A673 (cell line): ENCODE data around the gene SNX13. TPM values are rescaled to one million over a fixed set of nuclear protein-coding genes. Genes with fewer than 3 reads are reported as not detected.

Experiments used
- BruUV-seq: library from RNA; stranded (reverse); fragments of 400-500 nt; replicated peaks from 2 replicates; lab custom pipeline; 2021; lab: Mats Ljungman, UMichigan
- CTCF ChIA-PET: fragments of 300-600 bp; sonication (Branson Sonifier 250); formaldehyde crosslinking; loops from one replicate; lab custom pipeline; 2022; ENCODE audit warnings: antibody characterized with exemption; lab: Charles Lee
- POLR2A ChIA-PET: fragments of 300-600 bp; sonication (Branson Sonifier 250); formaldehyde crosslinking; loops from one replicate; lab custom pipeline; 2022; ENCODE audit warnings: antibody characterized with exemption; ENCODE audit not compliant: low non-redundant PET; lab: Charles Lee
- DNase-seq: peaks from one replicate; pipeline ENCODE4 v3.0.0-alpha.2; 2015; ENCODE audit warnings: low spot score
- H3K27ac ChIP-seq: fragments of 200-600 bp; sonication (generic); 2 replicates; pipeline ENCODE4 v1.5.1; 2016; ENCODE audit warnings: mixed run types, low read depth, mild to moderate bottlenecking, mixed read lengths, antibody characterized with exemption, low read length; ENCODE audit not compliant: poor library complexity, severe bottlenecking
- H3K27me3 ChIP-seq: fragments of 200-600 bp; sonication (generic); replicated peaks from 2 replicates; pipeline ENCODE4 v1.6.1; 2017; ENCODE audit warnings: mixed run types, low read depth, mild to moderate bottlenecking, mixed read lengths, antibody characterized with exemption, low read length; ENCODE audit not compliant: insufficient read depth, poor library complexity
- H3K36me3 ChIP-seq: fragments of 200-600 bp; sonication (generic); 2 replicates; pipeline ENCODE4 v1.6.1; 2016; ENCODE audit warnings: mixed run types, mild to moderate bottlenecking, mixed read lengths, antibody characterized with exemption, low read length; ENCODE audit not compliant: insufficient read depth, poor library complexity, severe bottlenecking
- H3K4me1 ChIP-seq: fragments of 200-600 bp; sonication (generic); 2 replicates; pipeline ENCODE4 v1.6.1; 2017; ENCODE audit warnings: mixed run types, mild to moderate bottlenecking, mixed read lengths, antibody characterized with exemption, low read length; ENCODE audit not compliant: insufficient read depth, poor library complexity, severe bottlenecking
- H3K4me3 ChIP-seq: fragments of 200-600 bp; sonication (generic); 2 replicates; pipeline ENCODE4 v1.5.1; 2016; ENCODE audit warnings: low read depth, mixed run types, mild to moderate bottlenecking, mixed read lengths, low read length; ENCODE audit not compliant: poor library complexity, severe bottlenecking
- H3K9me3 ChIP-seq: fragments of 200-600 bp; sonication (generic); 2 replicates; pipeline ENCODE4 v1.6.1; 2016; ENCODE audit warnings: mixed run types, low read depth, mild to moderate bottlenecking, mixed read lengths, antibody characterized with exemption, low read length; ENCODE audit not compliant: poor library complexity, severe bottlenecking
- CTCF ChIP-seq: fragments of 300-800, 200-600 bp; sonication (generic); conservative IDR thresholded peaks from 2 replicates; pipeline ENCODE4 v1.5.1; 2017; ENCODE audit warnings: low read depth, mild to moderate bottlenecking, antibody characterized with exemption, low read length, moderate library complexity, mixed read lengths
- EZH2 ChIP-seq: fragments of 200-600 bp; sonication (generic); IDR thresholded peaks from 2 replicates; pipeline ENCODE4 v1.6.1; 2017; ENCODE audit warnings: borderline replicate concordance, low read depth, mild to moderate bottlenecking, mixed read lengths, antibody characterized with exemption, low read length; ENCODE audit not compliant: poor library complexity, severe bottlenecking
- intact Hi-C: fragments of 100-400 bp; cut with micrococcal nuclease; formaldehyde crosslinking; loops from one replicate; pipeline ENCODE4 v1.10.0; 2022; ENCODE audit not compliant: unreplicated experiment
- total RNA-seq: library from RNA; stranded (reverse); gene quantifications from 2 replicates; pipeline ENCODE4 v1.2.3, GENCODE V29; 2021

Gene SNX13
- total RNA-seq, 1 experiment from 2014 or later = 31.2 TPM

GRCh38 chr7:17984288-17984687, 44.0 kb upstream of the SNX13 start:
- intact Hi-C loops = no loop called here
- Histone ChIP-seq H3K27me3 (no peaks in the 10 kb centered on the region), H3K4me1 (no peaks in the 10 kb centered on the region), H3K27ac (no peak overlapping the region), H3K9me3 (no peaks in the 10 kb centered on the region), H3K4me3 (no peak overlapping the region), H3K36me3 (no peaks in the 10 kb centered on the region)
- ChIA-PET CTCF (no interaction called here), POLR2A (no interaction called here)
- no peak for DNase-seq
- TF ChIP-seq EZH2 (no peak), CTCF (no peak)
- BruUV-seq = no TSS peak

DNA sequence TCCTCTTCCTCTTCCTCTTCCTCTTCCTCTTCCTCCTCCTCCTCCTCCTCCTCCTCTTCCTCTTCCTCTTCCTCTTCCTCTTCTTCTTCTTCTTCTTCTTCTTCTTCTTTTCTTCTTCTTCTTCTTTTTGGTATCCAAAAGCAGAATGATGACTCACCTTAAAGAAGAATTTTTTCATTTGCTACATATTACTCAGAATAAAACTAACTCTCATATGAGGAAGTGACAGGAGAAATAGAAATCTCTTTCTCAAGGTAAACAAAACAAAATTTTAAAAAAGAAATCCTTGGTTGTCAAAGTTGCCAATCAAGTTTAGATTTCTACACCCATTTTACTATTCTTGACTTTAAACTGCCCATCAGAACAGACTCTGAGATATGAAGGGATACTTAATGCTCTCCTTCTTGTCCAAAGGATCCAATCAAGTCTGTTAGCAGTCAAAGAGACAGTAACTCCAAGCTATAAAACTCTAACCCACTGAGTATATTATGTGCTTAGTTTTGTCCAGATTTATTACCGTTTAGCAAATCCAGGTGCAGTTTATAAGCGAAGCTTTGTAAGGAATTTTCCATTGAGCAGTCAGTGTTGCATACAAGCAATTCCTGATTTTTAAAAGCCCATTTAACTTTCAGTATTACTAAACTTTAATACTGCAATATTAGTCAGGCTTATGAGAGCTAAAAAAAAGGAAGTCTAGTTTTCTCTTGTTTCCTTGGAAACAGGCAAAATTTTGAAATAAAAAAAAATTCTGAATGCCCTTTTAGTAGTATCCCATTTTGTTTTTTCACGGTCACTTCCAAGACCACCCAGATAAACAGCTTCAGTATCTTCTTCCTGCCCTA, 43.1 kb upstream of the SNX13 start:
- TF ChIP-seq CTCF (no peak), EZH2 (no peak)
- BruUV-seq = no TSS peak
- intact Hi-C loops = no loop called here

DNA sequence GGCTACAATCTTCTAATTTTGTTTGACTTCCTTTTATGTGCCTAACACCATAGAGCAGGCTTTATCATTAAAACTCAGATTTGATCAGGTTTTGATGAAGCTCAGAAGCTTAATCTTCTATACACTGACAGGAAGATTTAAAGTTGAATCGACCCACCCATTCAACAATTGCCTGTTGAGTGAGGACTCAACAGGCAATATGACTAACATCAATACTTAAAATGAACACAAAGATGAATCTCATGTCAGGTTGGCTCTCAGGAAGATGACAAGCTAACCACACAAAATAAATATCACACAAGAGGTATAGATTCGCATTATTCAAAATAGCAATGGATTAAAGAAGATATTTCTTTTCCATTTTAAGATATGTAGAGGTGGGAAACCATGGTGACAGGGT, 36.7 kb upstream of the SNX13 start:
- Histone ChIP-seq H3K36me3 (no peaks in the 10 kb centered on the region), H3K4me3 (no peak overlapping the region), H3K27ac (no peak overlapping the region), H3K9me3 (no peaks in the 10 kb centered on the region), H3K27me3 (no peaks in the 10 kb centered on the region), H3K4me1 (no peaks in the 10 kb centered on the region)
- ChIA-PET CTCF (no interaction called here), POLR2A (interaction anchor here (0.6 kb wide), 1 partner anchor 46 kb away, joined by 3 read pairs; no protein-coding TSS in a partner anchor)
- DNase-seq = no peak
- TF ChIP-seq EZH2 (no peak), CTCF (no peak)
- BruUV-seq = no TSS peak
- intact Hi-C loops = loop anchor here (10.0 kb wide), 1 partner anchor 348 kb away; no protein-coding TSS in a partner anchor

More for the DNA sequence above, 43.1 kb upstream of the SNX13 start:
- Histone ChIP-seq H3K4me3 (no peak overlapping the region), H3K36me3 (no peaks in the 10 kb centered on the region), H3K4me1 (no peaks in the 10 kb centered on the region), H3K27ac (no peak overlapping the region), H3K9me3 (no peaks in the 10 kb centered on the region), H3K27me3 (no peaks in the 10 kb centered on the region)
- ChIA-PET POLR2A (no interaction called here), CTCF (no interaction called here)
- no peak for DNase-seq
